GM18873 (cell line): ENCODE data around the gene RNU7-1.

Source experiments
- ATAC-seq: cut with Tn5 transposase; IDR thresholded peaks from one replicate; pipeline ENCODE4 v1.9.1; 2021; ENCODE audit warnings: mild to moderate bottlenecking, moderate library complexity, moderate number of reproducible peaks; ENCODE audit not compliant: unreplicated experiment, low FRiP score

The RNU7-1 gene

DNA sequence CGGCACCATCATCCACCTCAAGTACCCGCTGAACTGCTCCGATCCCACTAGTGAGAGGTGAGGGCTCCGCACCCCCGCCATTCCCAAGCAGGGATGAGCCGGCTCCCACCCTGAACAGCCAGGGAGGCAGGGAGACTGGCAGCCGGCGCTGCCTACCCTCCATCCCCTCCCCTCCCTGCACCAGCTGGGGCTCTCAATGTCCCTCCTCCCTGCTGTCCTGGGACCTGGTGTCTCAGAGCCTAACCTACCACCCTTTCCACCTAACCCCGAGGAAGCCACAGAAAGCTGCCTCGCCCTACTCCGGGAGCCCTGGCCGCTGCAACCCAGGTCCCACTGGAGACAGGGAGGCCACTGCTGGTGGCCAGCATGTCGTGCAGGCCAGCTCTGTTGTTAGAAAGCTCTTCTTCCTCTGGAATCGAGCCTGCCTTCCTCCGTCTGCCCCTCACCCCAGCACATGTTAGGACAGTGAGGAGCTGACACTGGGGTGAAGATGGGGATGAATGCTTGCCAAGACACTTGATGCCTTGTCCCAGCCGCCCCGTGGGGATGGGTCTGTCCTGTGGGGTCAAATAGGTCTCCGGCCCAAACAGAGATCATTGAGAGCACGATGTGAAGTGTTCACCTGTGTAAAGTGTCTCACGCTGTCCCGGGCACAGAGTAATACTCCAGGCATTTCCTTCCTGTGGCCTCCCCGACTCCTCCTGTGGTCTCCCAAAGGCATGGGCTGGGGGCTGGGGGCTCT is 8.7 kb downstream of the RNU7-1 start:
- no peak for ATAC-seq

DNA sequence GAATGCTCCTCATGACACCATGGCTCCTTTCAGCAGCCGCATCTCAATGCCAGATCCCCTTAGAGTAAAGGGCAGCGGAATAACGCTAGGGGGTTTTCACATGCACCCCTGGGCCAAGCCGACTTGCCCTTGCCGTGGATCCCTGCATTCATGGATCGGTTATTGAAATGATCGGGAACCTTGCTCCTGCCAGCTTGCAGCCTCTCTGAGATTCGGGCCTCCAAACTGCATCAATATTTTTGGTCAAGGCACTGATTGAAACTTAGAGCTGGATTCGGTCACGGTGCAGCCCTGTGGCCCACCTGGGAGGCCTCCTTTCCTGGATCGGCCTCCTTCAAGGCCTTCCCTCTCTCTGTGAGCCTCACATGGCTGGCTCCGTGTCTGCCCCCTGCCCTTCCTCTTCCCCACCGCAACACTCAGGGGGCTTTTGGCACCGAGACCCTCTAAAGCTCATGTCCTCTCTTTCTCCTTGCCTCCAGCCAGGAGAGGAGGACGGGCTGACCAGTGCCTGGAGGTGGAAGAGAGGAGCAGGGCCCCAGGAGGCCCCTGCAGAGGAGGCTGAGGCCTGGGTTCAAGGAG is 9.3 kb downstream of the RNU7-1 start:
- no peak for ATAC-seq

DNA sequence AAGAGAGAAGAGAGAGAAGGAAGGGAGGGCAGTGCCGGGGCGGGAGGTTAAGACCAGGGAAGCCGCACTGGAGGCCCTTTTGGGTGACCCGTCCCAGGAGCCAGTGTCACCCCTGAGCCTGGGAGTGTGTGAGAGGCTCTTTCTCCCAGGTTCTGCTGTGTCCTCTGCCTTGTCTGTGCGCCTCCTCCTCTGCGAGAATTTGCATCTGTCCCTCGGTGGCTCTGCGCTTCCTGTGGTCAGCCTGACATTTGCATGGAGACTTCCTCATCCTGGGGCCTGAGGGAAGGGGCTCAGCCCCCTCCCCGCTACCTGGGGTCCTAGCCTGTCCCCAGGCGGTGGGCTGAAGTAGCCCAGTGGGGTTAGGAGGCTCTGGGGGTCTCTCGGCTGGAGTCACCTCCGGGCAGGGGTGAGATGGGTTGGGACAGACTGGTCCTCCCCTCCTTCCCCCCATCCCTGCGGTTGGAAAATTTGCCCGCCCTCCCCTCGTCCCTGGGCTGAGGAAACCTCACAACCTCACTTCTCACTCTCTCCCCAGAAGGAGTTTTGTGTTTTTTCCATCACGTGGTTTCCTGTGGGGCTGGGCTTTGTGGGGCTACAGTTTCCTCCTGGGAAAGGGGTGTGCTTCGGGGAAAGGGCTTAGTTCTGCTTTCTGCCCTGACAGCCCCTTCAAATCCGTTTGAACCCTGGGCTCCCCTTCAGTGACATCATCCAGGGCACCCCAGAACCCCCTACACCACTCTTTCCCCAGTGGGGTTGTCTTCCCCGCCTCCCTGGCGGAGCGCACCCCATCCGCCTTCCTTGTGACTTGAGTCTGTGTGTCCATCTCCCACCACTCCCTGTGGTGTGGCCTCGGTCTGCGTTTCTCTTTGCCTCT is 10.1 kb downstream of the RNU7-1 start:
- ATAC-seq = peak; percentile 40

DNA sequence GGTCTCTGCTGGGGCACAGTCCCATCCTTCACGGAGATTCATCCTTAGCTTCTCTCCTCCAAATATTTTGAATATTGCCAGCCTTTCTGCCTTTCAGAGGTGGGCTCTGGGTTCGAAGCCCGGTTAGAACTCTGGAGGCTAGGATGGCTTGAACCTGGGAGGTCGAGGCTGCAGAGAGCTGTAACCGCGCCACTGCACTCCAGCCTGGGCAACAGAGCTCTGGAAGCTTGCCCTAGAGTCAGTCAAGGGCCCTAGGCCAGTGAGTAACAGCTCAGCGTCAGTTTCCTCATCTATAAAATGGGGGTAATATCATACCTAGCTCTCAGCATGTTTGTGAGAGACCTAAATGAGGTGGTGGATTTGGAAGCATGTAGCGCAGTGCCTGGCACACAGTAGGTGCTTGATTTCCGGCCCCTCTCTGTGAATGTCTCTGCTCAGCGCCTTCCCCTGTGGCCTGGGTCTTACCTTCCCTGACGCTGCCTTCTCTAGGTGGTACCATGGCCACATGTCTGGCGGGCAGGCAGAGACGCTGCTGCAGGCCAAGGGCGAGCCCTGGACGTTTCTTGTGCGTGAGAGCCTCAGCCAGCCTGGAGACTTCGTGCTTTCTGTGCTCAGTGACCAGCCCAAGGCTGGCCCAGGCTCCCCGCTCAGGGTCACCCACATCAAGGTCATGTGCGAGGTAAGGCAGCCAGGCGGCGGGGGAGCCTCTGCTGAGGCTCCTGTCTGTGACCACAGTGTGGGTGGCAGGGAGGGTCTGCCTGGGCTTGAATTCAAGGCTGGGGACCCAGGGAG is 10.9 kb downstream of the RNU7-1 start:
- ATAC-seq = no peak

DNA sequence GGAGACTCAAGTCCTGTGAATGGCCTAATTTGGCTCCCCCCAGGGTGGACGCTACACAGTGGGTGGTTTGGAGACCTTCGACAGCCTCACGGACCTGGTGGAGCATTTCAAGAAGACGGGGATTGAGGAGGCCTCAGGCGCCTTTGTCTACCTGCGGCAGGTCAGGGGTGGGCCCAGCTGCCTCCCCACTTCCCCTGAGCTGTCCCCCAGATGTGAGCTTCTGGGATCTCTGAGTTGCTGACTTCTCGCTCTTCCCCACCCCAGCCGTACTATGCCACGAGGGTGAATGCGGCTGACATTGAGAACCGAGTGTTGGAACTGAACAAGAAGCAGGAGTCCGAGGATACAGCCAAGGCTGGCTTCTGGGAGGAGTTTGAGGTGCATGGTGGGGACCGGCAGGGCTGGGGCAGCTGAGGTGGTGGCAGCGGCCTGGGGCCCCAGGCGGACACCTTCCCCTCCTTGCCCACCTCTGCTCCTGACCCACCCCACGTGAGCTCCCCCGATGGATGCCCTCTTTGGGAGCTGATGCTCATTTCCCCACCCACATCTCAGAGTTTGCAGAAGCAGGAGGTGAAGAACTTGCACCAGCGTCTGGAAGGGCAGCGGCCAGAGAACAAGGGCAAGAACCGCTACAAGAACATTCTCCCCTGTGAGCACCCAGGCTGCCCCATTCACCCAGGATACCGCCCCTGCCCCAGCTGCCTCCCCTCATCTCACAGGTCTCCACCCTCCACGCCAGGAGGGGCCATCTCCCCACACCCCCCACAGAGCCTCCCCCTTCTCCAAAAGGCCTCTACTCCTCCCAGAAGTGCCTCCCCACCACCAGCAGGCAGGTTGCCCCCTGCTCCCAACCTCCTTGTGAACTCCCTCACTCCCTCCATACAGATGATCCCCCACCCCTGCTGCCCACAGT is 11.7 kb downstream of the RNU7-1 start:
- ATAC-seq = no peak

DNA sequence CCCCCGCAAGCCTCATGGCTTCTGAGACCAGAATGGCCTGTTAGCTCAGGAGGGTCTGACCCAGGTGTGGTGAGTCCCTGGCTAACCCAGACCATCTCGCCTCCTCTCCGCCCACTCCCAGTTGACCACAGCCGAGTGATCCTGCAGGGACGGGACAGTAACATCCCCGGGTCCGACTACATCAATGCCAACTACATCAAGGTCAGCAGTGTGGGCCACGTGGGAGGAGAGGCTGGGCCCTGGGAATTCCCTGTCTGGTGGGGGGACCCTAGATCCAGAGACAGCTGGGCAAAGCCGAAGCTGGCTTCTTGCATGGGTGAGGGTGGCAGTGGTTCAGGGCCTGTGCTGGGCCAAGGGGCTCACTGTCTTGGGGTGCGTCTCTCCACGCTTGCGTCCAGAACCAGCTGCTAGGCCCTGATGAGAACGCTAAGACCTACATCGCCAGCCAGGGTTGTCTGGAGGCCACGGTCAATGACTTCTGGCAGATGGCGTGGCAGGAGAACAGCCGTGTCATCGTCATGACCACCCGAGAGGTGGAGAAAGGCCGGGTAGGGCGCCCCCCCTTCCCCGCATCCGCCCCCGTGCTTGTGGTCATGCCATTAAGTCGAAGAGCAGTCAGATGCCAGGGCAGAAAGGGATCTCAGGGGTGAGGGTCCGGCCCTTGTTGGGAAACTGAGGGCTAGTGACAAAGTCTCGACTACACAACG is 12.6 kb downstream of the RNU7-1 start:
- no peak for ATAC-seq

DNA sequence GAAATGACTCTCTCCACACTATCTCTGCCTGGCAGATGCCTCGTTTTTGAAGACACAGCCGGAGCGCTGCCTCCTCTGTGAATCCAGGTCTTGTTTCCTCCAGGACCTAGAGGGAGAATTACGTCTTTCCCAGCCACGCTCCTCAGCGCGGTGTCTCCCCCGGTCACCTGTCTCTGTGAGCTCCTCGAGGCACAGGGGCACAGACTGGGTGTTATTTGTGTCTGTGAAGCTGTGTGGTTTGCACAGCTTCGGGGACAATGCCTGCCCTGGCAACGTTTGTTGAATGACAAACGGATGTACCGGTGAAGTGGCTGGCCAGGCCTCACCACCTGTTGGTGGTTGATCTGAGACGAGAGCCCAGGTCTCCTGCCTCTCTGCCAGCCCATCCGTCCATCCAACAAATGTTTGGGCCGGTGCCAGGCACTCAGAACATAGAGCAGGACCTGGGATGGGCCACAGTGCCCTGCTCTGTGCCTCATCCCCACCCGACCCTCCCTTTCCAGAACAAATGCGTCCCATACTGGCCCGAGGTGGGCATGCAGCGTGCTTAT is 13.6 kb downstream of the RNU7-1 start:
- ATAC-seq = no peak

DNA sequence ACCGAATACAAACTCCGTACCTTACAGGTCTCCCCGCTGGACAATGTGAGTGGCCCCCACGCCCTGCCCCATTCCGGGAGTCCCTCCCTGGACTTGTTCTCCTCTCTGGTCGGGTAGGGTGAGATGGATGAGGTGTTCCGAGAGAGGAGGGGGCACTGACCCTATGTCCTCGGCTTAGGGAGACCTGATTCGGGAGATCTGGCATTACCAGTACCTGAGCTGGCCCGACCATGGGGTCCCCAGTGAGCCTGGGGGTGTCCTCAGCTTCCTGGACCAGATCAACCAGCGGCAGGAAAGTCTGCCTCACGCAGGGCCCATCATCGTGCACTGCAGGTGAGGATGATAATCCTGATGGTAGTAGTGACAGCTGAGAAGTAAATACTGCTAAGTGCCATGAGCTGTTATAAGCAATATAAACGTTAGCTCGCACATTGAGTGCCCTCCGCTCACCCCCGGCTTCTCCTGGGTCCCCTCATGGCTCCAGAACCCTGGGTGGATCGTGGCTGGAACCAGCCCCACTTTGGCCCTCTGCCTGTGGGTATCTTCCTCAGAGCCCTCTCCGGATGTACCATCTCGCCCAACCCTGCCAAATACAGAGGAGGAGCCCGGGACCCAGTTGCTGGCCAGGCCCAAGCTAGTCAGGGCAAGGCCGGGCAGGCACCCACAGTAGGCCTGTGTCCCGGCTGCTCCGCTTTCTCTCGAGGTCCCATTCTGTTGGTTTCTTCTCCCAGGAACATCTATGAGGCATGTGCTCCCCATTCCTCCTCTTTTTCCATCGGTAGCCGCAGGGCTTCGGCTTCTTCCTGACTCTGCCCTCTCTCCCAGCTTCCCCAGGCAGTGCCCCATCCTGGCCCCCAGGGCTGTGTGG is 14.4 kb downstream of the RNU7-1 start:
- no peak for ATAC-seq

DNA sequence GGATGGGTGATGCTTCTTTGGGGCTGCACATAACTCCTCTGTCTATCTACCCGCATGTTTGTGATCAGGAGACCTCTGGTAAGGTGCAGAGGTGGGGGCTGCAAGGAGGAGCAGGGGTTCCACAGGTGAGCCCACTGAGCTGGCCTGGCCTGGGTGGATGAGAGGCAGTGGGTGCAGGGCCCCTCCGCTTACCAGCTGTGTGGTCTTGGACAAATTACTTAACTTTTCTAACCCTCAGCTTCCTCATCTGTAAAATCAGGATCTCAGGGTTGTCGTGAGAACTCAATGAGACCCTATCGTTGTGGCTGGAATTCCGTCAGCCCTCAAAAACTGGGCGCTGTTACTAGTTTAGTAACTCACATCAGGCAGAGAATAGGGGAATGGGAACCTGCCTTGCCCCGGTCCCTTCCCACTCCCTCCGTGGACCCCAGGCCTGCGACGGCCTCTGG is 15.0 kb downstream of the RNU7-1 start:
- no peak for ATAC-seq

DNA sequence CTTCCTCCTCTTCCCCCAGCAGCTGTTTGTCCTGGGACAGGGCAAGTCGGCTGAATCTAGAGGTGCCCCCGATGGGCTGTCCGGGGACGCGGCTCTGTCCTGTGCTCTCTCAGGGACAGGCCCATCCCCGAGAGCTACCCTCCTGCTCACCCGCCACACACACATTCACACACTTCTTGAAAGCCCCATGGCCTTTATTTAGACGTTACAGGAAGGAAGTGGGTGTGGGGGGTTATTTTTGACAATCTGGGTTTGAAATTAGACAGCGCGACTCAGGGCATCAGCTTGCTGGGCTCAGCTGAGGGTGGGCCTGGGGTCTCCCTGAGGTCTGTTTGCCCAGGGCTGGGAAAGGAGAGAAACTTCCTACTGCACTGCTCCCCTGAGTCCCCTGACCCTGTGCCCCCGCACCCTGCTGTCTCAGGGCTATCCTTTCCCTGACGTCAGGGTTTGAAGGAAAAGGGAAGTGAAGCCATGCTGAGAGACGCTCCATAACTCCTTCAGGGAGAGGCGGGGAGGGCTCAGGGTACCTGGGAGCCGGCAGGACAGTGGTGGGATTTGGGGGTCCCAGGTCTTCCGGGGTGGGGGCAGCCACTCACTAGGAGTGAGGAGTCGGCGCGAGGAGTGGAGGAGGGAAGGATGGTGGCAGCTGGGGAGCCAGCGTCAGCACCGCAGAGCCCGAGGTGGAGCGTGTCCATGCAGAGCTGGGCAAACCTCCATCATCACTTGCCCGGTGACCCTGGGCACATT is 15.6 kb downstream of the RNU7-1 start:
- ATAC-seq = peak; percentile 54

DNA sequence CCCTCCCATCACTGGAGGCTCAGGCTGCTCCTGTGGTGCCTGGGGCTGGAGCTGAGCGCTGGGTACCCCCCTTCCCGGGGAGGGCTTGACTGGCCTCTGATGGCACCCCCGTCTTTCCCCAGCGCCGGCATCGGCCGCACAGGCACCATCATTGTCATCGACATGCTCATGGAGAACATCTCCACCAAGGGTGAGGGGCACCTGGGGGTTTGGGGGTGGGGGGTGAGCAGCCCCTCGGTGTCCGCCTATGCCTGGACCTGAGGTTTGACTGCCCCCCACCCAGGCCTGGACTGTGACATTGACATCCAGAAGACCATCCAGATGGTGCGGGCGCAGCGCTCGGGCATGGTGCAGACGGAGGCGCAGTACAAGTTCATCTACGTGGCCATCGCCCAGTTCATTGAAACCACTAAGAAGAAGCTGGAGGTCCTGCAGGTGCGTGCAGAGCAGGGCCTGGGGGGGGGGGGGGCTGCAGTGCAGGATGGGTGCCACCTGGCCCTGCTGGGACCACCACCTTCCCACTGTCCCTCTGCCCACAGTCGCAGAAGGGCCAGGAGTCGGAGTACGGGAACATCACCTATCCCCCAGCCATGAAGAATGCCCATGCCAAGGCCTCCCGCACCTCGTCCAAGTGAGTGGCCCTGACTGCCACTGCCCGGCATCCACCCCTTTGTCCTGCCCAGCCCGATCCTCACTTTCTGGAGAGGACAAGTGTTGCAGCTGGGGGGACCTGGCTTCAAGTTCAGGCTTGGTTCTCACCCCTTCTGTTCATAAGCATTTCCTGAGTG is 16.4 kb downstream of the RNU7-1 start:
- ATAC-seq = no peak

DNA sequence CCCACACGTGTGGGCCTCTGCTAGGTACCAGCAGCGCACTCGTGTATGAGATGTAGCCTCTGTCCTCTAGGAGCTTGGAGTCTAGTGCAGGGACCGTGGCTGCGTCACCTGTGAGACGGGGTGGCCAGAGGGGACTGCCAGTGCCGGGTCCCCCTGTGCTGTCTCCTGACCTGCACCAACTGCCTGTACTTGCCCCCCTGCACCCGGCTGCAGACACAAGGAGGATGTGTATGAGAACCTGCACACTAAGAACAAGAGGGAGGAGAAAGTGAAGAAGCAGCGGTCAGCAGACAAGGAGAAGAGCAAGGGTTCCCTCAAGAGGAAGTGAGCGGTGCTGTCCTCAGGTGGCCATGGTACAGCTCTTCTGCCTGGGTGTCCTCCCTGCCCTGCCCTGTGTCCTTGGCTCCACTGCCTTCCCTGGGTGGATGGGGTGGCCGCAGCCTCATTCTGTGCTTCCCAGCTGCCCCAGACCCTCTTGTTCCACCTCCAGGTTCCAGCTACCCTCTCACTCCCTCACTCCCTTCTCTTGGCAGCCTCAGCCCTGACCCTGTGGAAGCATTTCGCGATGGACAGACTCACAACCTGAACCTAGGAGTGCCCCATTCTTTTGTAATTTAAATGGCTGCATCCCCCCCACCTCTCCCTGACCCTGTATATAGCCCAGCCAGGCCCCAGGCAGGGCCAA is 17.1 kb downstream of the RNU7-1 start:
- no peak for ATAC-seq

DNA sequence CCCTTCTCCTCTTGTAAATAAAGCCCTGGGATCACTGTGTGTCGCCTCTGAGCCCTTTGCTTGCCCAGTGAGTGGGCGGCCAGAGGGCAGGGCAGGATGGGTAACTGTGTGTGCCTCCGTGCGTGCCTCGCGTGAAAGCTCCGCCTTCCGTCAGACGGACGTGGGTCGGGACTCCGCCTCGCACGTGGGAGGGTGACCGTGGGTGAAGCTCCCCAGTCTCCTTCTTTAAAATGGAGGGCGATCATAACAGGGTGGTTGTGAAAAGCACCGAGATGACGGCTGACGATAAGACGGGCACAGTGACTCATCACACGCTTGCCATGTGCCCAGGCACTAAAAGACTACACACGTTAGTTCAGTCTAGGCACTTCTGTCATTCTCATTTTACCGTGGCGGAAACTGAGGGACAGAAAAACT is 17.7 kb downstream of the RNU7-1 start:
- ATAC-seq = no peak

DNA sequence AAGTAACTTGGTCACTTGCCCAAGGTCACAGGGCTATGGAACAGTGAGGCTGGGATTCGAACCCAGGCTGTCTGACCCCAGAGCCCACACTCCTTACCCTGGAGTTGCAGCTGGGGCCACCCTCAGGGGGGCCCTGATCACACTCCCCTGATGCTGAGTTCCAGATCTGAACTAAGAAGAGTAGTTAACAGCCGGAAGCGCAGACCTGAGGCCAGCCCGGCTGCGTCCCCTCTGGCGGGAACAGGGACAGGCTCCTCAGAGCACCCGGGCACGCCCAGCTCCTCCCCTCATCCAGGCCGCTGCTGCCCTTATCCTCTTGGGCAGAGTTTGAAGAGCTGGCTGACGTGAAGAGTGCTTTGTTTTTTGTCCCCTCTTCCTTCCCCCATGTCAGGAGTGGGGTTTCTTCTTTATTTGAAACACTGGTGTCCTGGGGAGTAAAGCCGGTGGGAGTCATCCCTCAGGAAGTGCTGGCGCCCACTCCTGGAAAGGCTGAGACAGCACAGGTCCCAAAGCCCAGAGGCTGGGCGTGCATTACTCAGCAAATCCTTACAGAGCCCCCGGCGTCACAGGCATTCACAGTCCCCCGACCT is 18.2 kb downstream of the RNU7-1 start:
- no peak for ATAC-seq

DNA sequence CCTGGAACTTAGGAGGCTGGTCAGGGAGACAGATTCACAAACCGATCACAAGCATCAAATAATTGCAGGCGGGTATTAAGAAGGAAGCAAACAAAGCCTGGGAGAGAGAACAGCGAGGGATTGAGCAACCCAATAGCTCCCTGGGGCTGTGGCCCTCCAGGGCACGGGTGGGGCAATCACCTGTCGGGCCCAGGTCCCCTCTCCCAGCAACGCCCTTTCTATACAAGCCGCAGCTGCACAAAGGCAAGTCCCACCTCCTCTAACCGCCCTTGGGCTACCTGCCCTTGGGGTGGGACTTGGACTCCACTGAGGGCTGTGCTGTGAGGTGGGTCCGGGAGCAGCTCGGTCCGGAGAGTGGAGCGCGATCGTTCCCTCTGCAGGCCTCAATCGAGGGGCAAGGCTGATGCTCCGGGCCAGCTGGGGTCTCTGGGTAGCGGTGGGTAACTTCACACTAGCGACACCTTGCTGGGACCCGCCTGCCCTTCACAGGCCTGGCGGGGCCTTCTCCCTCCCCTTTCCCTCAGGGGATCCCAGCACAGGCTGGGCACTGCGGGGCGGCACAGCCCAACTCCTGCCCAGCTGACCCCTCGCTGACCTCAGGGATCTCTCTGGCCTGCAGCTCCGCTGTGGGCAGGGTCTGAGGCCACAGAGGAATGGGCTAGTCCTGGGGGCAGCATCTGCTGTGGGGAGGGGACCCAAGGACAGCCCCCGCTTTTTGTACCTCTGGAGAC is 18.8 kb downstream of the RNU7-1 start:
- no peak for ATAC-seq
